Mucosa of descending colon (tissue), 3 donors: ENCODE results near the gene NADK2. TPM values are rescaled to one million over a fixed set of nuclear protein-coding genes. Genes with fewer than 3 reads are reported as not detected.

Experiments
- ATAC-seq: fragments of 200-7000 bp; cut with Tn5 transposase; one replicate; pipeline ENCODE4 v1.9.1; 2020; ENCODE audit warnings: mild to moderate bottlenecking, moderate library complexity
- DNase-seq, 3 donors: peaks; one replicate each; pipeline ENCODE4 v3.0.0-alpha.2; 2020
- H3K36me3 ChIP-seq: fragments of 200-600 bp; one replicate; pipeline ENCODE4 v1.8.0; 2021; ENCODE audit warnings: low read depth, mild to moderate bottlenecking
- H3K4me1 ChIP-seq: fragments of 200-600 bp; one replicate; pipeline ENCODE4 v1.8.0; 2021; ENCODE audit warnings: low read depth, mild to moderate bottlenecking
- H3K4me3 ChIP-seq: fragments of 200-600 bp; one replicate; pipeline ENCODE4 v1.8.0; 2021; ENCODE audit warnings: mild to moderate bottlenecking
- H3K9me3 ChIP-seq: fragments of 200-600 bp; one replicate; pipeline ENCODE4 v1.8.0; 2021; ENCODE audit warnings: mild to moderate bottlenecking
- CTCF ChIP-seq: fragments of 200-600 bp; IDR thresholded peaks from one replicate; pipeline ENCODE4 v1.8.0; 2022; ENCODE audit warnings: antibody characterized with exemption, mild to moderate bottlenecking
- intact Hi-C, 2 donors: fragments of 100-400 bp; cut with DNase I in 1 of 2; cut with micrococcal nuclease in 1 of 2; formaldehyde crosslinking; loops; one replicate each; pipeline versions ENCODE4 v1.11.0 to v1.11.1; 2022; cut with DNase I, micrococcal nuclease
- total RNA-seq, 3 donors: library from RNA; stranded (reverse); fragmentation: NEBNext Ultra II Directional in 2 of 3; extraction: Animal tissue kit (Norgen Biotek cat#: 25700) in 2 of 3; gene quantifications; one replicate each; pipeline versions ENCODE4 v1.2.1 to v1.2.4, GENCODE V29; 2021 to 2023
- donor health status: DM: no; HTN: no; CAD: no; lungs with moderate emphysema.
- donor health status: DM: no; HTN: no; CAD: no.
- donor health status: DM: no; HTN: yes; CAD: no.

NADK2 gene
- total RNA-seq, 3 donors from 2014 or later, result 24.3 to 50.3 (median 24.8) TPM

DNA sequence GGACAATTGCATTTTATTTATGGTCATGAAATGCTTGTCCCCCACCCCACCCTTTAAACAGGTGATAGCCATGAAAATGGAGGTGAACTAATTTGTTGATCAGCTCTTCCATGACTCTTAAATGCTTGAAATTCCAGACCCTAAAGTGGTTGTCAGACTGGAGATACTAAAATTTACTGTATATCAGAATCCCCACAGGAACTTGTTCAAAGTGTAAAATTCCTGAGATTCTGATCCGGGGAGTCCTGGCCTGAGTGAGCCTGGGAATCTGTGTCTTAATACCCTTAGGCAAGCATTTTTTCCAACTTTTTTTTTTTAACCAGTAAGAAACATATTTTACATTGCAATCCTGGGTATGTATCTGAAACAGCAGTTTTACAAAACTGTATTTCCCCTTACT is 85.1 kb downstream of the NADK2 start:
- Histone ChIP-seq H3K4me3 (no peak overlapping the region), H3K36me3 (no peaks in the 10 kb centered on the region), H3K4me1 (peaks cover 6% of the 10 kb centered on the region), H3K9me3 (no peaks in the 10 kb centered on the region)
- no peak for ATAC-seq
- intact Hi-C loops, result no loop called here
- no peak for DNase-seq
- no peak for TF ChIP-seq CTCF

DNA sequence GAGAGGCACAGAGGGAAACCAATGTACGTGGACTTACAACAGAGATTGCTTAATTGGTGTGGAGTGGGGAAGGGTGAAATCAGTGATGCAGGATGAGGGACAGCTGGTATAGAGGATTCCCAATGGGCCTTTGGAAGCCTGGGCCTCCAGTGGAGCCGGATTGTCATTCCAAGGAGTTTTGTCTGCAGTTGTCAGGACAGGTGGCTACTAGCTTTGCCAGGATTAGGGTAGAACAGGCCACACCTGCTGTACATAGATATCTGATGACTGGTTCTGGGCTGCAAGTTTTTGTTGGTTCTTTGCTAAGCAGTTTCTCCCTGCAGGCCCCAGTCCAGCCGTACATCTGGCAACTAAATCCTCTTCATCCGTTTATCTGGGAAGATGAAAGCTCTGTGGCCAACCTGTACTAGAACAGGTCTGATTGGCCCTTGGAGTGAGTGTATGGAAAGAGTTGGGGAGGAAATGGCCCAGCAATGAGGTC is 85.6 kb downstream of the NADK2 start:
- DNase-seq (no peak), ATAC-seq (no peak)
- TF ChIP-seq CTCF, result no peak
- Histone ChIP-seq H3K36me3 (no peaks in the 10 kb centered on the region), H3K9me3 (no peaks in the 10 kb centered on the region), H3K4me3 (no peak overlapping the region), H3K4me1 (peaks cover 6% of the 10 kb centered on the region)
- intact Hi-C loops, result no loop called here

GRCh38 chr5:36155291-36155690 is 86.4 kb downstream of the NADK2 start:
- ATAC-seq (no peak), DNase-seq (no peak)
- Histone ChIP-seq H3K36me3 (no peaks in the 10 kb centered on the region), H3K4me3 (no peak overlapping the region), H3K4me1 (peaks cover 11% of the 10 kb centered on the region), H3K9me3 (no peaks in the 10 kb centered on the region)
- TF ChIP-seq CTCF, result no peak
- intact Hi-C loops, result no loop called here

DNA sequence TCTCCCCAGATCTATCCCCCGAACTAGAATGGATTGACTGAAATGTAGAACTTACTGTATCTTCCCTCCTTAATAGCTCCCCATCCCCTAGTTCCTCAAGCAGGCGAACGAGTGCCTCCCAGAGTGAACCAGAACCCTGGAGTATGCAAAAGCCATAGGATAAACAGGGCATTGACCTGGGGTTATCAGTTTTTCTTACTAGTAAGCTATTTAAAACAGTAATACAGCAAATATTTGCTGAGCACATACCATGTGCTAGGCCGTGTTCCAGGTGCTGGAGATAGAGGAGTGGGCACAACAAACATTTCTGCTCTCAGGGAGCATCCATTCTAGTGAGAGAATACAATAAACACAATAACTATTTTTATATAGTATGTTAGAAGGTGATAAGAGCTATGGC is 88.0 kb downstream of the NADK2 start:
- intact Hi-C loops, result no loop called here
- H3K4me1 ChIP-seq, result peaks cover 13% of the 10 kb centered on the region
- DNase-seq (no peak), ATAC-seq (no peak)
- H3K36me3 ChIP-seq, result no peaks in the 10 kb centered on the region
- H3K4me3 ChIP-seq, result no peak overlapping the region
- no peaks in the 10 kb centered on the region for H3K9me3 ChIP-seq
- TF ChIP-seq CTCF, result no peak

DNA sequence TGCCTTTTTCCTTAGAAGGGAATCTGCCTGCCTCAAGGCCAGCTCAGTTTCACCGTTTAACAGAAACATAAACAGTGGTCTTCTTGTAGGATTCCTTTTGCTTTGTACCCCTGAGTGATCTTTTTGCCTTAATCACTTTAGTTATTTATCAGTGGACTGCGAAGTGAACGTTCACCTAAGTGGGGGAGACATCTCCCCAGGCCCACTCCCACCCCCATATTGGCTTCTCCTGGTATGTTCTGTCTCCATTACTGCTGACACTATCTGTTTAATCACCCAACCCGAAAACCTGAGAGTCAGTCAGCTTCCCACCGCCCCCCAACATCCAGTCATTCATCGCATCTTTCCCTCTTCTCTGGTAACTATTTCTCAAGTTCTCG is 88.4 kb downstream of the NADK2 start:
- Histone ChIP-seq H3K4me3 (no peak overlapping the region), H3K36me3 (no peaks in the 10 kb centered on the region), H3K9me3 (no peaks in the 10 kb centered on the region), H3K4me1 (peaks cover 13% of the 10 kb centered on the region)
- TF ChIP-seq CTCF, result no peak
- DNase-seq, result no peak
- intact Hi-C loops, result no loop called here
- no peak for ATAC-seq
